ENCODE results near the gene ACP1. TPM values are rescaled to one million over a fixed set of nuclear protein-coding genes. Genes with fewer than 3 reads are reported as not detected.

Gene ACP1
- polyA plus RNA-seq, 4 donors = 99.7 to 167 (median 104) TPM

DNA sequence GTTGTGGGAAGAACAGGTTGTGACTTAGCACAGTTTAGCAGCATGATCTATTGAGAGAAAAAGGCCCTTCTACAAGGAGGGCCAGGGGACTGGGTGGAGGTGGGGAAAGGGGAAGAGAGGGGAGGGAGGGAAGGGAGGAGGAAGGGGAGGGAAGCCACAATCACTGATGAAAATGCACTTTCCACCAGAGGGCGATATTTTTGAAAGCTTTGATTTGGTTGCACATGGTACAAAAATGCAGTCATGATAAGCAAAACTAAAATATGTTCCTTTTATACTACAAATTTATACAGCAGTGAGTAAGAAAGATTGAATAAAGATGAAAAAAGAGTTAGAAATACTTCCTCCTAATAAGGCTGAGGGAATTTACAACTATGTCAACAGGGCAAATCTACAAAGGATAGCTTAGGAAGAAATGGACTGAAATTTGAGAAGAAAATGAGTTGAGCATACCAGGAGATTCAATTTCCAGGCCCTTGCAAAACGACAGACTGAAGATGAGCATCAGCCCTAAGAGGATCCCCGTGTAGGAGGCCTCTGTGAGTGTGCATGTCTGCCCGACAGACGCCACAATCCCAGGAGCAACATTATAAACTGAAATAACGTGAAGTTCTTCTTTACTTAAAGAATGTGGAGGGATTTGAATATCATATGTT lies 18.1 kb upstream of the ACP1 start:
- no peak for FAIRE-seq
- peaks cover 5 to 27% (median 17%) of the 10 kb centered on the region in 3 donors for H3K36me3 ChIP-seq (ENCODE audit: control insufficient read depth in 3 of 3, insufficient read depth in 2 of 3, low read depth in 1 of 3, low read length in 3 of 3)

DNA sequence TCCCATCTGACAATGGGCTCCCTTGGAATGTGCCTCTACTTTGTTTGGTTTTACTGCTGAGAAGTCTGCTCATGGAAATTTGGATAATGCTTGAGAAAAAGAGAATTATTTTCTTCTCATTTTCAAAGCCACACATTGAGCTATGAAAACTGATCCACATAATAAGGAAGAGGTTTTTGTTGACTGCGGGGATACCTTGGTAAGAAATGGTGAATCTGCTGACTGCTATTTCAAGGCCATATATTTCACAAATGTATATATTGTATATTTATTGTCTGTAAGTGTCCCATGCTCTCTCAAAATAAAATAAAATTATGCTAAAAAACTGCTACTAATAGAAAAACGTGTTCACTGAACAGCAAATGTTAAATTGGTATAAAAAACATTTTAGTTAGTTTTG lies 16.0 kb upstream of the ACP1 start:
- 85 to 90% (median 89%) methylated on average over 2 of the region's 2 CpGs for WGBS, 3 donors
- no peak for FAIRE-seq
- Histone ChIP-seq H3K9me3 (ENCODE audit: control insufficient read depth in 2 of 2, insufficient read depth in 1 of 2, low read depth in 1 of 2, low read length in 1 of 2) (no peaks in the 10 kb centered on the region), H3K4me3 (ENCODE audit: low read depth in 1 of 3, low read length in 3 of 3) (no peak overlapping the region), H3K4me1 (ENCODE audit: control insufficient read depth in 3 of 3, insufficient read depth in 2 of 3, low read depth in 1 of 3, low read length in 2 of 3) (no peaks in the 10 kb centered on the region), H3K27ac (ENCODE audit: low read depth in 1 of 3, low read length in 2 of 3) (peak overlapping the region in 1 of 3 donors; percentile 34), H3K36me3 (ENCODE audit: control insufficient read depth in 3 of 3, insufficient read depth in 2 of 3, low read depth in 1 of 3, low read length in 3 of 3) (peaks cover 2 to 31% (median 14%) of the 10 kb centered on the region in 3 donors), H3K27me3 (ENCODE audit: control insufficient read depth in 3 of 3, insufficient read depth in 3 of 3, low read length in 3 of 3) (no peaks in the 10 kb centered on the region)
- DNase-seq = no peak

More for the DNA sequence above, 18.1 kb upstream of the ACP1 start:
- H3K27me3 ChIP-seq (ENCODE audit: control insufficient read depth in 3 of 3, insufficient read depth in 3 of 3, low read length in 3 of 3) = no peaks in the 10 kb centered on the region
- no peak overlapping the region for H3K4me3 ChIP-seq (ENCODE audit: low read depth in 1 of 3, low read length in 3 of 3)
- H3K9me3 ChIP-seq (ENCODE audit: control insufficient read depth in 2 of 2, insufficient read depth in 1 of 2, low read depth in 1 of 2, low read length in 1 of 2) = no peaks in the 10 kb centered on the region
- no peaks in the 10 kb centered on the region for H3K4me1 ChIP-seq (ENCODE audit: control insufficient read depth in 3 of 3, insufficient read depth in 2 of 3, low read depth in 1 of 3, low read length in 2 of 3)
- WGBS, 3 donors = 61 to 65% (median 62%) methylated on average over 6 of the region's 6 CpGs
- peak; percentile 65 for DNase-seq
- no peak overlapping the region for H3K27ac ChIP-seq (ENCODE audit: low read depth in 1 of 3, low read length in 2 of 3)

GRCh38 chr2:249538-250042 lies 15.2 kb upstream of the ACP1 start:
- Histone ChIP-seq H3K9me3 (ENCODE audit: control insufficient read depth in 2 of 2, insufficient read depth in 1 of 2, low read depth in 1 of 2, low read length in 1 of 2) (no peaks in the 10 kb centered on the region), H3K36me3 (ENCODE audit: control insufficient read depth in 3 of 3, insufficient read depth in 2 of 3, low read depth in 1 of 3, low read length in 3 of 3) (peaks cover 2 to 26% (median 11%) of the 10 kb centered on the region in 3 donors), H3K27ac (ENCODE audit: low read depth in 1 of 3, low read length in 2 of 3) (no peak overlapping the region), H3K4me3 (ENCODE audit: low read depth in 1 of 3, low read length in 3 of 3) (no peak overlapping the region), H3K27me3 (ENCODE audit: control insufficient read depth in 3 of 3, insufficient read depth in 3 of 3, low read length in 3 of 3) (no peaks in the 10 kb centered on the region), H3K4me1 (ENCODE audit: control insufficient read depth in 3 of 3, insufficient read depth in 2 of 3, low read depth in 1 of 3, low read length in 2 of 3) (no peaks in the 10 kb centered on the region)
- no peak for DNase-seq
- 87 to 92% (median 91%) methylated on average over 15 of the region's 15 CpGs for WGBS, 3 donors
- no peak for FAIRE-seq

DNA sequence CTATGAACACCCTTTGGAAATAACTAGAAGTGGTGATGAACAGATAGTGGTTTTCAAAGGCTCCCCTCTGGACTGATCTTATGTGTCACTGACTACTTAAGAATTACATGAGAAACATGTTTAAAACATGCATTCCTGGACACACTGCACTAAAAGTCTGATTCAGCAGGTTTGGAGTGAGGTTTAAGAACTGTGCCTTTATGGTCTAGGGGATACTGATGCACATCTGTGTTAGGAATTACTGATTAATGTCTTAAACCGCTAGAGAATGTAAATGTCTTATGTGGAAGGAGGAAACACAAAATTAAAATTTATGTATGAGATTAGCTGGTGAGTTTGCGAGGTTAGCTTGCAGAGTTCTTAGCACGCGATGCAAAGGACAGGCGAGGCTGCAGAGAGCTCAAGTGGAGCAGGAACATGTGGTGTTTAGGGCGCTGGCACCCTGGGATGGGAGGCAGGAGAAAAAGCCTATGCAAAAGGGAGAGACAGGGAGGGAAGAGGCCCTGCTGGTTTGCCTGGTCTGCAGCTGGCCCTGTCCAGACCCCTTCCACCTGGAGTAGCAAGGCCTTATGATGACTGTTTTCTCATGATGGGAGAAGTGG lies 12.6 kb upstream of the ACP1 start:
- Histone ChIP-seq H3K27ac (ENCODE audit: low read depth in 1 of 3, low read length in 2 of 3) (no peak overlapping the region), H3K27me3 (ENCODE audit: control insufficient read depth in 3 of 3, insufficient read depth in 3 of 3, low read length in 3 of 3) (no peaks in the 10 kb centered on the region), H3K4me1 (ENCODE audit: control insufficient read depth in 3 of 3, insufficient read depth in 2 of 3, low read depth in 1 of 3, low read length in 2 of 3) (no peaks in the 10 kb centered on the region), H3K4me3 (ENCODE audit: low read depth in 1 of 3, low read length in 3 of 3) (no peak overlapping the region), H3K9me3 (ENCODE audit: control insufficient read depth in 2 of 2, insufficient read depth in 1 of 2, low read depth in 1 of 2, low read length in 1 of 2) (no peaks in the 10 kb centered on the region), H3K36me3 (ENCODE audit: control insufficient read depth in 3 of 3, insufficient read depth in 2 of 3, low read depth in 1 of 3, low read length in 3 of 3) (peaks cover 2 to 15% (median 7%) of the 10 kb centered on the region in 3 donors)
- DNase-seq (no peak), FAIRE-seq (no peak)
- WGBS, 3 donors = 85 to 97% (median 88%) methylated on average over 6 of the region's 6 CpGs

- H3K36me3 ChIP-seq (ENCODE audit: control insufficient read depth in 3 of 3, insufficient read depth in 2 of 3, low read depth in 1 of 3, low read length in 3 of 3) = peaks cover 2 to 15% (median 7%) of the 10 kb centered on the region in 3 donors
- no peaks in the 10 kb centered on the region for H3K4me1 ChIP-seq (ENCODE audit: control insufficient read depth in 3 of 3, insufficient read depth in 2 of 3, low read depth in 1 of 3, low read length in 2 of 3)
- no peak overlapping the region for H3K27ac ChIP-seq (ENCODE audit: low read depth in 1 of 3, low read length in 2 of 3)
- H3K27me3 ChIP-seq (ENCODE audit: control insufficient read depth in 3 of 3, insufficient read depth in 3 of 3, low read length in 3 of 3) = no peaks in the 10 kb centered on the region
- no peak overlapping the region for H3K4me3 ChIP-seq (ENCODE audit: low read depth in 1 of 3, low read length in 3 of 3)
- FAIRE-seq = no peak
- no peaks in the 10 kb centered on the region for H3K9me3 ChIP-seq (ENCODE audit: control insufficient read depth in 2 of 2, insufficient read depth in 1 of 2, low read depth in 1 of 2, low read length in 1 of 2)
- DNase-seq = no peak
- WGBS, 3 donors = 86 to 96% (median 92%) methylated on average over 8 of the region's 8 CpGs
Measured at GRCh38 chr2:253202-253638, 11.5 kb upstream of the ACP1 start.

DNA sequence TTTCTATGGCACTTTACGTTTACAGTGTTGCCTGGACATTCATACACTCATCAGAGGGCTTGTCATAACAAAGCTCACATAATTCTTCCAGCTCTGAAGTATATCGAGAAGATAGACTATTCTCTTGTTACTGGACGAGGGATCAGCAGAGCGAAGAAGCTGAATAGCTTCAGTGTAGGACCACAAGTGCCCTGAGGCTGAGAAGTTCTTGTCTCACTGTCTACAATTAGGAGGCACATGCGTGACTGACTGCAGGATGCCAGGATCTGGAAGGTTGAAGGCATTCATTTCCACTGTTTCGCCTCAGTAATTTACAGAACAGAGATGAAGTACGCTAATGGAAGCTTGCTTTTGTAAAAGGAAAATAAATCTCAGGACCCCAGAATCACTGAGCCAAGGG lies 10.5 kb upstream of the ACP1 start:
- peaks cover 2 to 16% (median 10%) of the 10 kb centered on the region in 3 donors for H3K36me3 ChIP-seq (ENCODE audit: control insufficient read depth in 3 of 3, insufficient read depth in 2 of 3, low read depth in 1 of 3, low read length in 3 of 3)
- H3K4me1 ChIP-seq (ENCODE audit: control insufficient read depth in 3 of 3, insufficient read depth in 2 of 3, low read depth in 1 of 3, low read length in 2 of 3) = no peaks in the 10 kb centered on the region
- DNase-seq (no peak), FAIRE-seq (no peak)
- 84 to 92% (median 92%) methylated on average over 7 of the region's 7 CpGs for WGBS, 3 donors
- no peak overlapping the region for H3K27ac ChIP-seq (ENCODE audit: low read depth in 1 of 3, low read length in 2 of 3)
- no peak overlapping the region for H3K4me3 ChIP-seq (ENCODE audit: low read depth in 1 of 3, low read length in 3 of 3)
- H3K27me3 ChIP-seq (ENCODE audit: control insufficient read depth in 3 of 3, insufficient read depth in 3 of 3, low read length in 3 of 3) = no peaks in the 10 kb centered on the region
- H3K9me3 ChIP-seq (ENCODE audit: control insufficient read depth in 2 of 2, insufficient read depth in 1 of 2, low read depth in 1 of 2, low read length in 1 of 2) = no peaks in the 10 kb centered on the region

- H3K9me3 ChIP-seq (ENCODE audit: control insufficient read depth in 2 of 2, insufficient read depth in 1 of 2, low read depth in 1 of 2, low read length in 1 of 2) = no peaks in the 10 kb centered on the region
- DNase-seq (no peak), FAIRE-seq (no peak)
- H3K27ac ChIP-seq (ENCODE audit: low read depth in 1 of 3, low read length in 2 of 3) = no peak overlapping the region
- H3K4me1 ChIP-seq (ENCODE audit: control insufficient read depth in 3 of 3, insufficient read depth in 2 of 3, low read depth in 1 of 3, low read length in 2 of 3) = peaks cover 0 to 3% (median 1%) of the 10 kb centered on the region in 3 donors
- peaks cover 2 to 11% (median 6%) of the 10 kb centered on the region in 3 donors for H3K36me3 ChIP-seq (ENCODE audit: control insufficient read depth in 3 of 3, insufficient read depth in 2 of 3, low read depth in 1 of 3, low read length in 3 of 3)
- no peaks in the 10 kb centered on the region for H3K27me3 ChIP-seq (ENCODE audit: control insufficient read depth in 3 of 3, insufficient read depth in 3 of 3, low read length in 3 of 3)
- 91 to 100% (median 97%) methylated on average over 2 of the region's 2 CpGs for WGBS, 3 donors
- H3K4me3 ChIP-seq (ENCODE audit: low read depth in 1 of 3, low read length in 3 of 3) = no peak overlapping the region
Measured at GRCh38 chr2:255195-255594, 9.6 kb upstream of the ACP1 start.

- Histone ChIP-seq H3K36me3 (ENCODE audit: control insufficient read depth in 3 of 3, insufficient read depth in 2 of 3, low read depth in 1 of 3, low read length in 3 of 3) (peaks cover 2 to 11% (median 6%) of the 10 kb centered on the region in 3 donors), H3K27me3 (ENCODE audit: control insufficient read depth in 3 of 3, insufficient read depth in 3 of 3, low read length in 3 of 3) (no peaks in the 10 kb centered on the region), H3K4me1 (ENCODE audit: control insufficient read depth in 3 of 3, insufficient read depth in 2 of 3, low read depth in 1 of 3, low read length in 2 of 3) (peaks cover 0 to 10% (median 4%) of the 10 kb centered on the region in 3 donors), H3K9me3 (ENCODE audit: control insufficient read depth in 2 of 2, insufficient read depth in 1 of 2, low read depth in 1 of 2, low read length in 1 of 2) (no peaks in the 10 kb centered on the region), H3K27ac (ENCODE audit: low read depth in 1 of 3, low read length in 2 of 3) (no peak overlapping the region), H3K4me3 (ENCODE audit: low read depth in 1 of 3, low read length in 3 of 3) (no peak overlapping the region)
- DNase-seq (no peak), FAIRE-seq (no peak)
- WGBS, 3 donors = 64 to 81% (median 76%) methylated on average over 3 of the region's 3 CpGs
Measured at GRCh38 chr2:256094-256493, 8.7 kb upstream of the ACP1 start.
